Activated T-helper 17 cell treated with anti-CD3 and anti-CD28 coated beads, Interleukin-2, amount 50 U/mL, for 72 hours (primary cell): ENCODE results near the gene PI4K2A. TPM values are rescaled to one million over a fixed set of nuclear protein-coding genes. Genes with fewer than 3 reads are reported as not detected.
A peak's percentile ranks its signal among the peaks of the same experiment; 100 is the strongest.

Experiments
- ATAC-seq: fragments of 150-1000 bp; cut with Tn5 transposase; replicated peaks from 2 replicates; pipeline ENCODE4 v1.10.0; 2021; ENCODE audit warnings: mild to moderate bottlenecking, moderate library complexity
- H3K27ac Mint-ChIP-seq: one replicate; pipeline ENCODE4 v1.8.0; 2022; ENCODE audit warnings: mixed read lengths
- H3K27me3 Mint-ChIP-seq: one replicate; pipeline ENCODE4 v1.8.0; 2022; ENCODE audit warnings: mixed read lengths
- H3K36me3 Mint-ChIP-seq: one replicate; pipeline ENCODE4 v1.8.0; 2022; ENCODE audit warnings: low read depth, mild to moderate bottlenecking, mixed read lengths
- H3K4me1 Mint-ChIP-seq: one replicate; pipeline ENCODE4 v1.8.0; 2022; ENCODE audit warnings: mixed read lengths
- H3K4me3 Mint-ChIP-seq: one replicate; pipeline ENCODE4 v1.8.0; 2022; ENCODE audit warnings: mild to moderate bottlenecking, mixed read lengths
- H3K9me3 Mint-ChIP-seq: one replicate; pipeline ENCODE4 v1.8.0; 2022; ENCODE audit warnings: mixed read lengths
- total RNA-seq, 2 donors: library from RNA; stranded (reverse); gene quantifications; one replicate each; pipeline ENCODE4 v1.2.3, GENCODE V29; 2022

Gene PI4K2A
- total RNA-seq, 2 donors from 2014 or later: 6.6 to 12.4 TPM

- Mint-ChIP-seq H3K27me3 (peaks cover 4% of the 10 kb centered on the region), H3K9me3 (no peaks in the 10 kb centered on the region), H3K4me3 (peak overlapping the region; percentile 83), H3K4me1 (no peaks in the 10 kb centered on the region), H3K27ac (peak overlapping the region; percentile 49), H3K36me3 (no peaks in the 10 kb centered on the region)
- peak; percentile 38 for ATAC-seq
These were observed 74.2 kb downstream of the PI4K2A start for GRCh38 chr10:97714401-97715258.

- H3K36me3 Mint-ChIP-seq: no peaks in the 10 kb centered on the region
- H3K4me3 Mint-ChIP-seq: peak overlapping the region; percentile 83
- H3K4me1 Mint-ChIP-seq: no peaks in the 10 kb centered on the region
- ATAC-seq: no peak
- peaks cover 4% of the 10 kb centered on the region for H3K27me3 Mint-ChIP-seq
- no peak overlapping the region for H3K27ac Mint-ChIP-seq
- H3K9me3 Mint-ChIP-seq: no peaks in the 10 kb centered on the region
These were observed 74.9 kb downstream of the PI4K2A start for GRCh38 chr10:97715259-97715874.

GRCh38 chr10:97717627-97718026, 77.2 kb downstream of the PI4K2A start:
- H3K4me1 Mint-ChIP-seq: no peaks in the 10 kb centered on the region
- ATAC-seq: no peak
- no peaks in the 10 kb centered on the region for H3K9me3 Mint-ChIP-seq
- no peaks in the 10 kb centered on the region for H3K36me3 Mint-ChIP-seq
- no peaks in the 10 kb centered on the region for H3K27me3 Mint-ChIP-seq
- no peak overlapping the region for H3K4me3 Mint-ChIP-seq
- H3K27ac Mint-ChIP-seq: no peak overlapping the region

- Mint-ChIP-seq H3K27me3 (no peaks in the 10 kb centered on the region), H3K9me3 (no peaks in the 10 kb centered on the region), H3K36me3 (no peaks in the 10 kb centered on the region), H3K27ac (no peak overlapping the region), H3K4me1 (no peaks in the 10 kb centered on the region), H3K4me3 (no peak overlapping the region)
- ATAC-seq: no peak
These were observed 77.7 kb downstream of the PI4K2A start for GRCh38 chr10:97718178-97718577.

DNA sequence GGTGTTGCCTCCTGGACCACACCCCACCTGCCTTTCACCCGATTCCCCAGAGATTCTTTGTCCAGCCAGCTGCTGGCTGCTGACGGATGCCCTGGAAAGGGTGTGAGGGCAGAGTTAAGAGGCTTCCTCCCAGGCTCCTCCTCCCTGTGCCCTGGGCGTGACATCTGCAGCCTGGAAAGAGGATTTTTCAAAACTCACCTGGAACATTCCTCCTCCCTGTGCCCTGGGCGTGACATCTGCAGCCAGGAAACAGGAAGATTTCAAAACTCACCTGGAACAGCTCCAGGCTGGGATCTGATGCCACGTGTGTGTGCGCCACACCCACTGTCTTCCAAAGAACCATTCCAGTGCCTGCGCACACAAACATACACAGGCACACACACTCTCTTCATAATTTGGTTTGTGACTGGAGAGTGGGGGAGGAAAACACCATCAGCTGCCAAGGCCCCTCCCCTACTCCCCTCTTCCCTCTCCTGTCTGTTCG, 78.2 kb downstream of the PI4K2A start:
- Mint-ChIP-seq H3K27ac (no peak overlapping the region), H3K36me3 (no peaks in the 10 kb centered on the region), H3K4me3 (no peak overlapping the region), H3K4me1 (no peaks in the 10 kb centered on the region), H3K9me3 (no peaks in the 10 kb centered on the region), H3K27me3 (no peaks in the 10 kb centered on the region)
- ATAC-seq: no peak

DNA sequence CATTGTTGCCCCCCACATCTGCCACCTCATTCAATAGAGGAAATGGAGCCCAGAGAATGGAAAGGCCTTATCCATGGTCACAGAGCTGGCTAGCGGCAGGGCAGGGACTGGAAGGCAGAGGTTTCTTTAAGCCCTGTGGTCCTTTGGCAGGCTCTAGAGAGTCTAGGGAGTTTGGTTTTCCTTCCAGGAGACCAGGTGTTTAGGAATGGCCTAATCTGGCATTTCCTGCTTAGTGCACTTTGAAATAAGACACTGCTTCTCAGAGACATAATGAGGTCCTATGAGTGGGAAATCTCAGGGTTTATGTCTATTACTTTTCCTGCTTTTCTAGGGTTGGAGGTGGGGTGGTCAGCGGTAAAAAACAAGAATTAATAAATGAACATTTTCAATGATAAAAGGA, 79.1 kb downstream of the PI4K2A start:
- Mint-ChIP-seq H3K27me3 (no peaks in the 10 kb centered on the region), H3K4me1 (no peaks in the 10 kb centered on the region), H3K9me3 (no peaks in the 10 kb centered on the region), H3K36me3 (no peaks in the 10 kb centered on the region), H3K27ac (no peak overlapping the region), H3K4me3 (no peak overlapping the region)
- ATAC-seq: no peak

DNA sequence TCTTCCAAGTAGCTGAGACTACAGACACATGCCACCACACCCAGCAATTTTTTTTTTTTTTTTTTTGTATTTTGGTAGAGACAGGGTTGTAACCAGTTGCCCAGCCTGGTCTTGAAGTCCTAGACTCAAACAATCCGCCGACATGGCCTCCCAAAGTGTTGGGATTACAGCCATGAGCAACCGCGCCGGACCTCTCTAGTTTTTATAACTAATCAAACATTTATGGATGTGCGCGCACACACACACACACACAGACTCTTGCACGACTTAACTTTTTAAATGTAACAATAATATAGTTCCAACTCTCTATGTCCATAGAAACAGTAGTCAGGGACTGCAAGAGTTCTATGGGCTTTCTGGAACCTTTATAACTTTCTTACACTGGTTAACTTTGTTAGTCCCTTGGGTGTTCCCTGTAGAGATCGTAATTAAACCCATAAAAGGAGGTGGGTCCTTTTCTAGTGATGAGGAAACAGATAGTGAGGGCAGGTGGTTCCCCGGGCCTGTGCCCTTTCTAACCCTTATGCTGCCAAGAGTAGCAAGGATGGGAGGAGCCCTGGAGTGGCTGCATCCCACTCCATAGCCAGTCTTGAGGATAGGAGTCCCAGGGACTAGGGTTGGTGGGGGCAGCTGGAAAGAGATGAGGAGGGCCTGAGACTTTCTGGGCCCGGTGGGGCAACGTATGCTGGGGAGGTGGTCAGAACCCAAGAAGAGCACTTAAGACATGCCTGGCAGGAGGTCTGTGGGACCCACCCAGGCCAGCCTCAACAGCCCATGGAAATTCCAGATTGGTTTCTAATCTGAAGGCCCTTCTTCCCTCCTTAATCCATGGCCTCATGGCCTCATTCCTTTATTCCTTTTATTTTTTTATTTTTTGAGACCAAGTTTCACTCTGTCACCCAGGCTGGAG, 81.7 kb downstream of the PI4K2A start:
- Mint-ChIP-seq H3K9me3 (no peaks in the 10 kb centered on the region), H3K27me3 (no peaks in the 10 kb centered on the region), H3K27ac (peak overlapping the region; percentile 72), H3K36me3 (no peaks in the 10 kb centered on the region), H3K4me3 (no peak overlapping the region), H3K4me1 (no peaks in the 10 kb centered on the region)
- no peak for ATAC-seq

DNA sequence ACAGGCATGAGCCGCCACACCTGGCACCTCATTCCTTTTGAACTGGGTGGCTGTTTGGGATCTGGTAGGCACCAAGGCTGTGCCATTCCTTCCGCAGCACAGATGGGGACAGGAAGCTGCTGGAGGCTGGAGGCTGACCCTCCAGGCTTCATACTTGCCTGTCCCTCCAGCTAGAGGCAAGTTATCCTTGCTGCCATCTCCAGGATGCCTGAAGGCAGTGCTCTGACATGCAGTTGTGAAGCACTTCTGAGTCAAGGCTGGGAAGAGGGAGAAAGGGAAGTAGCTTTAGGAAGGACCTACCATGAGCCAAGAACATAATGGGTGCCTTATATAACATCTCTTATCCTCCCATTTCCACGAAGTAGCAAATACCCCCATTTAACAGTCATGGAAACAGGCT, 82.5 kb downstream of the PI4K2A start:
- no peaks in the 10 kb centered on the region for H3K9me3 Mint-ChIP-seq
- ATAC-seq: no peak
- no peaks in the 10 kb centered on the region for H3K27me3 Mint-ChIP-seq
- H3K27ac Mint-ChIP-seq: no peak overlapping the region
- H3K4me1 Mint-ChIP-seq: no peaks in the 10 kb centered on the region
- H3K4me3 Mint-ChIP-seq: no peak overlapping the region
- no peaks in the 10 kb centered on the region for H3K36me3 Mint-ChIP-seq

DNA sequence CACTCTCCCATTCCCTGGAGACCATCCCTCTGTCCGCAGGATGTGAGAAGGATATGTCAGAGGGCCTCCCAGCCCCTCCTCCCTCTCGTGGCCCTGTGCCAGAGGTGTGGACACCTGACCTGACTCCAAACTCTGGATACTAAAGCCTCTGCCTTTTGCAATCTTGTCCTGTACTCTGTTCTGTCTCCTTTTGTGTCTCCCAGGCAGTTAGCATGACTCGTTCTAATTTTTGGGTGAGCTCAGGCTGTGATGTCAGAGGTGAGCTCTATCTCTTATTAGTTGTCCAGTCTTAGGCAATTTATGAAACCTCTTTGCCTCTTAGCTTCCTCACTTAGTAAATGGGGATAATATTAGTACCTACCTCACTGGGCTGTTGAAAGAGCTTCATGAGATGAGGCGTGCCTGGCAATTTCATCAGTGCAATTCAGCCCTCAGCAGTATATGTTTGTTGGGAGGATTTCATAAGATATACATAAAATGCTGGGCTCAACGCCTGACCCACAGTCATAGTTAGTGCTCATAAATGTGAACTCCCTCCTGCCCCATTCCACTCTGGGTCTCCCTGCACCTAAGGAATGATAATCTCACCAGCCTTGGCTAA, 84.0 kb downstream of the PI4K2A start:
- Mint-ChIP-seq H3K27ac (no peak overlapping the region), H3K4me3 (no peak overlapping the region), H3K36me3 (no peaks in the 10 kb centered on the region), H3K27me3 (peaks cover 5% of the 10 kb centered on the region), H3K9me3 (no peaks in the 10 kb centered on the region), H3K4me1 (no peaks in the 10 kb centered on the region)
- no peak for ATAC-seq

Other genes starting within 250 kb of the PI4K2A start
- gene RRP12, start 239.3 kb upstream of the PI4K2A start, total RNA-seq: 10 to 100 TPM; 29.6 to 61.9 TPM
- 1,000 to 10,000 TPM; 1,094 to 1,221 TPM for gene PGAM1, start 214.5 kb upstream of the PI4K2A start, total RNA-seq
- 10 to 100 TPM; 49.7 to 54.2 TPM for gene EXOSC1, start 194.7 kb upstream of the PI4K2A start, total RNA-seq
- gene ZDHHC16, start 194.5 kb upstream of the PI4K2A start, total RNA-seq: 10 to 100 TPM; 49.2 to 65.8 TPM
- 10 to 100 TPM; 89.3 to 90.5 TPM for gene MMS19, start 142.2 kb upstream of the PI4K2A start, total RNA-seq
- gene UBTD1, start 141.7 kb upstream of the PI4K2A start, total RNA-seq: 1 to 10 TPM; 1.7 to 2.1 TPM
- not detected for gene ANKRD2, start 67.9 kb upstream of the PI4K2A start, total RNA-seq
- gene HOGA1, start 56.3 kb upstream of the PI4K2A start, total RNA-seq: not detected
- not detected for gene C10orf62, start 51.0 kb upstream of the PI4K2A start, total RNA-seq
- 1 to 10 TPM in 1 of 2 donors, under 1 TPM in 1; 0.79 to 2.4 TPM for gene MORN4, start 7.2 kb upstream of the PI4K2A start, total RNA-seq
- gene AVPI1, start 46.6 kb downstream of the PI4K2A start, total RNA-seq: 1 to 10 TPM; 1.5 to 1.9 TPM
- gene MARVELD1, start 73.1 kb downstream of the PI4K2A start, total RNA-seq: 1 to 10 TPM; 2.0 TPM
- gene ZFYVE27, start 96.5 kb downstream of the PI4K2A start, total RNA-seq: 10 to 100 TPM; 31.1 to 36.8 TPM
- not detected for gene SFRP5, start 131.3 kb downstream of the PI4K2A start, total RNA-seq
- gene GOLGA7B, start 209.2 kb downstream of the PI4K2A start, total RNA-seq: 1 to 10 TPM; 5.8 to 8.2 TPM